H1 (cell line): ENCODE data around the gene LTC4S. TPM values are rescaled to one million over a fixed set of nuclear protein-coding genes. Genes with fewer than 3 reads are reported as not detected.
A peak's percentile ranks its signal among the peaks of the same experiment; 100 is the strongest.

Source experiments
- CTCF ChIA-PET: fragments of 300-600 bp; sonication (Branson Sonifier 250); formaldehyde crosslinking; loops from one replicate; lab custom pipeline; 2021; ENCODE audit not compliant: partially characterized antibody; lab: Charles Lee
- POLR2A ChIA-PET: fragments of 300-600 bp; sonication (Branson Sonifier 250); formaldehyde crosslinking; loops from one replicate; lab custom pipeline; 2021; ENCODE audit warnings: inconsistent platforms; ENCODE audit not compliant: partially characterized antibody; lab: Charles Lee
- DNase-seq, 2 experiments: peaks; one replicate each; pipeline versions ENCODE4 v3.0.0 to v3.0.0-alpha.2; 2010 to 2022; ENCODE audit warnings: low spot score in 2 of 2, low read depth in 1 of 2, mixed read lengths in 1 of 2
- FAIRE-seq: peaks from 2 replicates; lab custom pipeline; 2011; peaks lifted over from hg19 to GRCh38; lab: Jason Lieb, UNC
- H2AFZ ChIP-seq: 2 replicates; pipeline ENCODE4 v1.8.1; 2012; ENCODE audit warnings: low read length, inconsistent platforms
- H2AK5ac ChIP-seq: 2 replicates; pipeline ENCODE4 v1.6.1; 2013; ENCODE audit warnings: low read depth, low read length
- H2BK120ac ChIP-seq: replicated peaks from 2 replicates; pipeline ENCODE3; 2013; ENCODE audit warnings: low read depth, low read length, inconsistent platforms
- H2BK12ac ChIP-seq: 2 replicates; pipeline ENCODE4 v1.6.1; 2013; ENCODE audit warnings: low read depth, low read length
- H2BK15ac ChIP-seq: 2 replicates; pipeline ENCODE4 v1.6.1; 2013; ENCODE audit warnings: low read length
- H2BK20ac ChIP-seq: 2 replicates; pipeline ENCODE4 v1.6.1; 2013; ENCODE audit warnings: low read length
- H2BK5ac ChIP-seq: 2 replicates; pipeline ENCODE4 v1.6.1; 2013; ENCODE audit warnings: low read depth, low read length
- H3K14ac ChIP-seq: 2 replicates; pipeline ENCODE4 v1.6.1; 2013; ENCODE audit warnings: inconsistent platforms; ENCODE audit not compliant: insufficient read length
- H3K18ac ChIP-seq: 2 replicates; pipeline ENCODE4 v1.6.1; 2013; ENCODE audit warnings: low read length; ENCODE audit errors: extremely low read depth
- H3K23ac ChIP-seq: 2 replicates; pipeline ENCODE4 v1.6.1; 2013; ENCODE audit warnings: inconsistent platforms; ENCODE audit not compliant: insufficient read length
- H3K23me2 ChIP-seq: 2 replicates; pipeline ENCODE4 v1.6.1; 2013; ENCODE audit warnings: low read depth, low read length
- H3K27ac ChIP-seq: 2 replicates; pipeline ENCODE4 v1.6.1; 2011; ENCODE audit warnings: low read depth, low read length, inconsistent platforms
- H3K27me3 ChIP-seq, 4 experiments: replicated peaks in 1 of 4; 1 replicate in 1 of 4; 2 replicates in 3 of 4; pipeline versions ENCODE4 v1.6.1 to v1.8.1; 2011 to 2013; ENCODE audit warnings: low read length in 3 of 4, mild to moderate bottlenecking in 3 of 4, inconsistent platforms in 2 of 4, mixed read lengths in 2 of 4, moderate library complexity in 1 of 4; ENCODE audit not compliant: control insufficient read depth in 3 of 4, insufficient read depth in 3 of 4; ENCODE audit errors: extremely low read depth in 1 of 4
- H3K36me3 ChIP-seq, 4 experiments: 2 replicates each; pipeline versions ENCODE4 v1.6.1 to v1.8.1; 2011 to 2013; ENCODE audit warnings: mild to moderate bottlenecking in 4 of 4, low read length in 3 of 4, moderate library complexity in 2 of 4, control low read depth in 1 of 4, inconsistent platforms in 1 of 4; ENCODE audit not compliant: insufficient read depth in 4 of 4, control insufficient read depth in 2 of 4
- H3K4ac ChIP-seq: replicated peaks from 2 replicates; pipeline ENCODE3; 2013; ENCODE audit warnings: low read length, low read depth, mixed read lengths, inconsistent platforms; ENCODE audit not compliant: insufficient read length
- H3K4me1 ChIP-seq, 4 experiments: replicated peaks in 1 of 4; 1 replicate in 1 of 4; 2 replicates in 3 of 4; pipeline versions ENCODE4 v1.6.1 to v1.8.1; 2011 to 2013; ENCODE audit warnings: low read length in 3 of 4, inconsistent platforms in 2 of 4, mixed read lengths in 1 of 4; ENCODE audit not compliant: insufficient read depth in 4 of 4, control insufficient read depth in 3 of 4
- H3K4me2 ChIP-seq, 2 experiments: 2 replicates each; pipeline versions ENCODE4 v1.6.1 to v1.8.1; 2011 to 2013; ENCODE audit warnings: low read depth in 2 of 2, low read length in 2 of 2, control low read depth in 1 of 2, inconsistent platforms in 1 of 2, mild to moderate bottlenecking in 1 of 2; ENCODE audit not compliant: insufficient read depth in 1 of 2
- H3K4me3 ChIP-seq, 4 experiments: fragments of 200-600, 300-600 bp in 1 of 4; sonication (generic), shearing (Covaris generic), sonication (Bioruptor Twin) in 1 of 4; 2 replicates each; pipeline versions ENCODE4 v1.5.1 to v1.8.1; 2011 to 2016; ENCODE audit warnings: low read length in 4 of 4, low read depth in 3 of 4, control low read depth in 2 of 4, inconsistent platforms in 2 of 4, mild to moderate bottlenecking in 2 of 4, mixed read lengths in 1 of 4, moderate library complexity in 1 of 4; ENCODE audit not compliant: insufficient read depth in 2 of 4; ENCODE audit errors: extremely low read depth in 1 of 4
- H3K56ac ChIP-seq: replicated peaks from 2 replicates; pipeline ENCODE3; 2013; ENCODE audit warnings: low read depth, mild to moderate bottlenecking, mixed read lengths, low read length, inconsistent platforms; ENCODE audit not compliant: insufficient read length
- H3K79me1 ChIP-seq: 2 replicates; pipeline ENCODE4 v1.6.1; 2013; ENCODE audit warnings: low read depth, low read length, control low read depth
- H3K79me2 ChIP-seq, 2 experiments: 2 replicates each; pipeline versions ENCODE4 v1.6.1 to v1.8.1; 2012 to 2013; ENCODE audit warnings: low read length in 2 of 2, mild to moderate bottlenecking in 2 of 2, inconsistent platforms in 1 of 2; ENCODE audit not compliant: insufficient read depth in 2 of 2, control insufficient read depth in 1 of 2
- H3K9ac ChIP-seq, 4 experiments: replicated peaks in 1 of 4; 1 replicate in 1 of 4; 2 replicates in 3 of 4; pipeline versions ENCODE4 v1.6.1 to v1.8.1; 2011 to 2013; ENCODE audit warnings: low read depth in 3 of 4, low read length in 3 of 4, control low read depth in 2 of 4, mild to moderate bottlenecking in 2 of 4, moderate library complexity in 2 of 4, inconsistent platforms in 1 of 4; ENCODE audit errors: extremely low read depth in 1 of 4
- H3K9me3 ChIP-seq, 2 experiments: 2 replicates each; pipeline versions ENCODE4 v1.6.1 to v1.8.1; 2012 to 2013; ENCODE audit warnings: mild to moderate bottlenecking in 2 of 2, moderate library complexity in 2 of 2, control low read depth in 1 of 2, inconsistent platforms in 1 of 2, low read depth in 1 of 2, low read length in 1 of 2, mixed read lengths in 1 of 2; ENCODE audit not compliant: insufficient read depth in 2 of 2
- H4K20me1 ChIP-seq, 2 experiments: replicated peaks in 1 of 2; 2 replicates each; pipeline versions ENCODE3 to v1.8.1; 2011 to 2013; ENCODE audit warnings: inconsistent platforms in 2 of 2, low read length in 2 of 2, mild to moderate bottlenecking in 1 of 2; ENCODE audit not compliant: insufficient read depth in 2 of 2, control insufficient read depth in 1 of 2
- H4K5ac ChIP-seq: 2 replicates; pipeline ENCODE4 v1.6.1; 2013; ENCODE audit warnings: low read length, low read depth, mixed read lengths, inconsistent platforms; ENCODE audit not compliant: insufficient read length
- H4K8ac ChIP-seq: 2 replicates; pipeline ENCODE4 v1.8.0; 2013; ENCODE audit warnings: mild to moderate bottlenecking, moderate library complexity, low read length, inconsistent platforms; ENCODE audit not compliant: insufficient read depth; ENCODE audit errors: extremely low read depth
- H4K91ac ChIP-seq: replicated peaks from 2 replicates; pipeline ENCODE3; 2013; ENCODE audit warnings: low read length, mixed read lengths, inconsistent platforms; ENCODE audit not compliant: insufficient read length
- KDM1A ChIP-seq: fragments of 200-600, 300-600 bp; sonication (generic); IDR thresholded peaks from 2 replicates; pipeline ENCODE4 v1.7.1; 2016; ENCODE audit warnings: mild to moderate bottlenecking, low read length, borderline replicate concordance
- TAF7 ChIP-seq: optimal IDR thresholded peaks from 2 replicates; pipeline ENCODE3; 2011; ENCODE audit warnings: low read depth, mild to moderate bottlenecking, inconsistent platforms, low read length, moderate library complexity, borderline replicate concordance
- WGBS, 2 experiments: shearing (Covaris generic) in 1 of 2; methylation state at CpG; one replicate each; pipeline versions ENCODE4 v1.1.6 to v1.1.7; 2013 to 2015; ENCODE audit warnings: low lambda C conversion rate in 2 of 2, mixed read lengths in 2 of 2, inconsistent platforms in 1 of 2, low coverage in 1 of 2, missing lambda C conversion rate in 1 of 2; ENCODE audit not compliant: insufficient replicate concordance in 2 of 2, insufficient coverage in 1 of 2, insufficient read length in 1 of 2; ENCODE audit errors: extremely low coverage in 1 of 2, missing lambda C conversion rate in 1 of 2; 5-methylcytosine and 5-hydroxymethylcytosine counted together
- polyA plus RNA-seq, 7 experiments: library from polyadenylated mRNA; depleted of rRNA in 3 of 7; stranded (reverse) in 5 of 7; unstranded in 2 of 7; fragments of >200 nt in 5 of 7; fragments of 200-250 nt in 2 of 7; gene quantifications; 1 replicate in 5 of 7; 2 replicates in 1 of 7; 4 replicates in 1 of 7; pipeline versions ENCODE4 v1.2.1 to v1.2.3, GENCODE V29; 2011 to 2013; ENCODE audit warnings: missing spikeins in 2 of 7, mixed read lengths in 2 of 7
- total RNA-seq: library from RNA; stranded (reverse); fragmentation: NEBNext Ultra II Directional; extraction: Animal tissue kit (Norgen Biotek cat#: 25700); gene quantifications from 2 replicates; pipeline ENCODE4 v1.2.1, GENCODE V29; 2021

LTC4S gene
- total and polyA plus RNA-seq, 2 of the 8 experiments (the other 6 are each of a cell fraction or from before 2014, with no cell fraction given) = 2.2 to 3.7 TPM

DNA sequence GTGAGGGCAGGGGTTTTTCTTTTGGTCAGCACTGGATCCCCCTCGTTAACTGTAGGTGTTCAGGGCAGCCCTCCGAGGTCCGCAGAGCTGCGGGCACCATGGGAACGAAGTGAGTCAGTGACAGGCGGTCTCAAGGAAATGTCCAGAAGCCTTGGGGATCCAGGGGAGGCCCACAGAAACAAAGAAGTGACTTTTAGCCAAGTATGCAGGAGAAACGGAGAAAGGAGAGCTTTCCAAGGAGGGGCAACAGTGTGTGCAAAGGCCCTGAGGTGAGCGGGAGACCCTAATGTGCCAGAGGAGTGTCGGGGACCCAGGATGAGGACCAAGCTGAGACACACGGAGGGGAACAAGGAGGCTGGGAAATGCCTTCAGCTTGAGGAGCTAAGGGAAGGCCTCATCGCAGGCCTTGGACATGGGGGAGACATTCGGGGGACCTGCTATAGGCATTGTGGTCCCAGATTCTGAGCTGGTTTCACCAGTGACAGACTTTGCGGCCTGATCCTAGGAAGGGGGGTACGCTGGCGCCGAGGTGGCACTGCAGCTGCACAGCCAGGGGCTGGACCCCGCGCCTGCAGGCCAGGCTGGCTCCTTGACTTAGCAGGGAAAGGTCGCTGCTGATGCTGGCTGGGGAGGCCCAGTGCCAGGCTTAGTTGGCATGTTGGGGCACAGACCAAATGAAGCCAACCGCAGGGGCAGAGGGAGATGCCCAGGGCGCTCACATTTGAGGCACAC, 3.3 kb downstream of the LTC4S start:
- no peak for DNase-seq

More for the DNA sequence above, 3.3 kb downstream of the LTC4S start:
- no peak overlapping the region for H2AFZ ChIP-seq
- H3K9ac ChIP-seq = no peak overlapping the region
- no peak overlapping the region for H3K56ac ChIP-seq
- no peaks in the 10 kb centered on the region for H3K79me1 ChIP-seq
- H2BK20ac ChIP-seq = no peak overlapping the region
- peak; percentile 83; the same call in 1 of the 2 replicates for TF ChIP-seq KDM1A
- TF ChIP-seq TAF7 = no peak
- no peak overlapping the region for H3K27ac ChIP-seq
- 0 out of 2 replicates have a peak overlapping the region, but pooled peaks have one; percentile 16 for H2BK15ac ChIP-seq
- H3K4me3 ChIP-seq = peak overlapping the region; percentile 53 to 88 (median 58)
- no peak for FAIRE-seq
- H2BK12ac ChIP-seq = 0 out of 2 replicates have a peak overlapping the region, but pooled peaks have one; percentile 50
- ChIA-PET POLR2A (interaction anchor here (0.9 to 16.9 kb wide), 13 partner anchors 10 to 173 kb away, joined by 3 to 207 read pairs (median 5); partner anchors contain the start of genes HNRNPH1, MGAT4B and SQSTM1), CTCF (interaction anchor here (0.7 to 2.4 kb wide), 8 partner anchors 8 to 129 kb away, joined by 3 to 6 read pairs (median 3); no protein-coding TSS in a partner anchor)
- 89% methylated on average over 21 of the region's 21 CpGs; no CpG with 5 or more reads in 1 of the 2 experiments for whole genome bisulfite sequencing, 2 experiments
- H2BK5ac ChIP-seq = 0 out of 2 replicates have a peak overlapping the region, but pooled peaks have one; percentile 24
- H4K91ac ChIP-seq = no peak overlapping the region
- peaks cover 7% of the 10 kb centered on the region for H3K23me2 ChIP-seq
- H3K23ac ChIP-seq = no peak overlapping the region
- H3K14ac ChIP-seq = no peak overlapping the region
- H4K5ac ChIP-seq = no peak overlapping the region
- peak overlapping the region; percentile 78; the same call in 1 of the 2 replicates for H3K18ac ChIP-seq
- peak overlapping the region; percentile 54 to 91; a peak in 3 of 4 replicates for H3K4me2 ChIP-seq
- no peaks in the 10 kb centered on the region for H3K9me3 ChIP-seq
- H3K79me2 ChIP-seq = no peaks in the 10 kb centered on the region
- H4K8ac ChIP-seq = peak overlapping the region; percentile 35; the same call in 1 of the 2 replicates
- peaks cover 8 to 20% of the 10 kb centered on the region in 2 experiments for H4K20me1 ChIP-seq
- H3K27me3 ChIP-seq = peaks cover 0 to 2% (median 0%) of the 10 kb centered on the region in 4 experiments; a peak in 1 of 7 replicates
- peaks cover 0 to 15% (median 11%) of the 10 kb centered on the region in 4 experiments; a peak in 5 of 7 replicates for H3K4me1 ChIP-seq
- peaks cover 12 to 31% (median 27%) of the 10 kb centered on the region in 4 experiments for H3K36me3 ChIP-seq
- H2BK120ac ChIP-seq = no peak overlapping the region
- H3K4ac ChIP-seq = no peak overlapping the region
- H2AK5ac ChIP-seq = no peak overlapping the region; the same call in 1 of the 2 replicates
